ENCODE results near the gene NTN4.
"Not testable (repeated sequence)": the region's sequence is repeated elsewhere in the genome, so short reads cannot be mapped to it uniquely, and the experiment has no call there.

The NTN4 gene

DNA sequence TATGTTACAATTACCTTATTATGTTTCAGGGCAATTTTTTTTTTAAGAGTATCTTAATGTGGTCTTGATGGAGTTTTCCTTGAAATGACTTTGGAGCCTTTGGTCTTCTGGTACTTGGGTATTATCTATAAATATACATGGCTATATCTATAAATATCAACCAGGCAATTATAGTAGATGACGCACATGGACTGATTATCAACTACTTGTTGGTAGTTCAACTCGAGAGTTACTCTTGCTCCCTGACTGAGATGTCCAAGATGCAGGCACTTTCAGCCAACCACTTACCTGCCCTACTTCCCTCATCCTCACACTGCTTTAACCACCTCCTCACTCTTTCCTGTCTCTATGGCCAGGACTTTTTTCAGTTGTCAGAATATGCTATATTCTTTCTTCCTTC lies 85.4 kb downstream of the NTN4 start:
- no peak for DNase-seq

DNA sequence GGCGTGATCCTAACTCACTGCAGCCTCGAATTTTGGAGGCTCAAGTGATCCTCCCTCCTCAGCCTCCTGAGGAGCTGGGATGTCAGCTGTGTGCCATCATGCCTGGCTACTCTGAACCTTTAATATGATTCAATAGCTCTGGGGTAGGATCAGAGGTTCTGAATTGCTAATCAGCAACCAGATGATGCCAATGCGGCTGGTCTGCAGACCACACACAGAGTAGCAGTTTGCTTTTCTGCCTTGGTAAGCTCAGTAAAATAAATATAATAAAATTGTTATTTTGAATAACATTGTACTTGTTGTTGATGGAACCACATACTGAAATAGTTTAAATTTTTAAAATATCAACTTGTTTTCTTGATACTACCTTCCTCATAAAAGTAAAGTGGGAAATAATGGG lies 86.6 kb downstream of the NTN4 start:
- DNase-seq, result no peak

DNA sequence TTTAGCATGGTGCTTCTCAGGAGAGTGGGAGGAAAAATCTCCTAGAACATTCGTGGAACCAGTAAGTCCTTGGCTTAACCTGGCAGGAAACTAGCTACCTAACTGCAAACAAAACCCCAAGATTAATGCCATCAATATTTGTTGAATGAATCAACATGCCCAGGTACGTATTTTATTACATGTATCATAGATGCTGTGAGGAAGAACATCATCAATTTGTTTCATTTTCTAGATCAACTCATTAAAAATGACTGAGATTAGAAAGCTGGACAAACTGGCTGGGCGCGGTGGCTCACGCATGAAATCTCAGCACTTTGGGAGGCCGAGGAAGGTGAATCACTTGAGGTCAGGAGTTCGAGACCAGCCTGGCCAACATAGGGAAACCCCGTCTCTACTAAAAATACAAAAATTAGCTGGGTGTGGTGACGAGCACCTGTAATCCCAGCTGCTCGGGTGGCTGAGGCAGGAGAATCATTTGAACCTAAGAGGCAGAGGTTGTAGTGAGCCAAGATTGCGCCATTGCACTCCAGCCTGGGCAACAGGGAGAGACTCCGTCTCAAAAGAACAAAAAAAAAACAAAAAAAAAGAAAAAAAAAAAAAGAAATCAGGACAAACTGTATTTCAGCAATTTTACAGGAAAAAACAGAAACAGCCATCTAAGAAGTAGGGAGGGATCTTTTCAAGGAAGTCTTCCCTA lies 88.7 kb downstream of the NTN4 start:
- DNase-seq, result no peak

DNA sequence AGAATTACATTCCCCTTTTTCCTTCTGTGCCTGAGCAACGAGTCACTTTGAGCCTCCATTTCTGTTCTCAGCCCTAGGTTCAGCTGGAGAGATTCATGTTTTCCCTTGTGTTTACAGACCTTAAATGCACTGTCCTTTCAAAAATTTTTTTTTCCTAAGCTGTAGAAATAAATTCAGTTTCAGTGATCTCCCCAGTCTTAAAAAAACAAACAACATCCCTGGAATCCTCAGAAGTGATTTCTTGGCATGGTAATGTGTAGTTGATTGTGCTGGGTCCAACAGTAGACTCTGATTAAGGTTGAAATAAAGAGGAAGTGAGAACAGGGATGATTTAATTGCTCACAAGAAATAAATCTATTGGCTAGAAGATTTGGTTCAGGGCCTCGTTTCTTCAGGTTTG lies 89.3 kb downstream of the NTN4 start:
- no peak for DNase-seq

DNA sequence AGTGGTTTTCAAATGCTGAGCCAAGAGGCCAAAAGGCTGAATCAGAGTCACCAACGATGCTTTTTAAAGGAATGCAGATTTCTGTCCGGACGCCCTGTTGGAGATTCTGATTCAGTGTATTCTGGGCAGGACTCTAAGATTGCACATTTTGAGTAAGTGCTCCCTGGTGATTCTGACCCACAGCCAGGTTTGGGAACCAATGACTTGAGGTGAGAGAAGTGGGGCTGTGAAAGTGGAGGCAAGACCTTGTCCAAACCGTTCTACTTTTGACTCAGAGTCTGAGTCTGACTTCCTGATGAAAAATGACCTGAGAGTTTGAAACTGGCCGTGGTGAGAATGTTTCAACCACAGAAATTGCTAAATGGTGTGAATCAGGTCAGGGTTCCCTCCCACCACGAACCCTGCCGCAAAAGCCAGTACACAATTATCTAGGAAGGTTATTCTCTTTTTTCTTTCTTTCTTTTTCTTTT lies 90.2 kb downstream of the NTN4 start:
- no peak for DNase-seq

DNA sequence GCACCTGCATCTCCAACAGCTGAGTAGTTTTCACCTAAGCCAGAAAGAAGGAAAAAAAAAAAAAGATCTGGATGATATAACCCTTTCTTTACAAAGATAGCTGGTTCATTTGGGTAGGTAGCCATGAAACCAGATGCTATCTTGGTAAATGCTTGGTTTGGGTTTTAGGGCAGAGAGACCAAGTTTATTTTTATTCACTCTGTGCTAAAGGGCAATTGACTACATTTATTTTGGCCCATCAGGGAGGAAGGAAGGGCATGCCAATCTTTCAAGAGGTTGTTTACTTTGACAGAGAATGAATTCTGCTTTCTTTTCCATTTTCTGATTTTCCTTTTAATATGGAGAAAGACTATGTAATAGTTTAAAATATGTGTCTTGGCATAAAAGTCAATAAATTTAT lies 91.0 kb downstream of the NTN4 start:
- no peak for DNase-seq

DNA sequence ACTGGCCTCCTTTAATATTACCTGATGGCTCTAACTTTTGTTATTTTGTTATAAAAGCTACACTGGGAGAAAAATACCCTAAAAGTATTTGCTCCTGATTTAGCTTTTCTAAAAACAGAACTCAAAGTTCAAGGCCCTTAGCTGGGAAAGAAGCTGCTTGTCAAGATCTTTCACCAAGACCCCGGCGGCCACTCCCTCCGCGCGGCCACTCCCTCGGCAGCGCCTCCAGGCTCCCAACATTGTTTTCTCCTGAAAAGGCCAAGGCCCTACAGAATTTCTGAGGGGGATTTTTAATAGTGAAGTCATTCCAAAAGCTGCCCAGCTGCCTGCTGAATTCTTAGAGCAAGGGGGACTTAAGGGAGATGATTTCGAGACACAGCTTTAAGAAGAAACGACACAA lies 96.4 kb downstream of the NTN4 start:
- no peak for DNase-seq

DNA sequence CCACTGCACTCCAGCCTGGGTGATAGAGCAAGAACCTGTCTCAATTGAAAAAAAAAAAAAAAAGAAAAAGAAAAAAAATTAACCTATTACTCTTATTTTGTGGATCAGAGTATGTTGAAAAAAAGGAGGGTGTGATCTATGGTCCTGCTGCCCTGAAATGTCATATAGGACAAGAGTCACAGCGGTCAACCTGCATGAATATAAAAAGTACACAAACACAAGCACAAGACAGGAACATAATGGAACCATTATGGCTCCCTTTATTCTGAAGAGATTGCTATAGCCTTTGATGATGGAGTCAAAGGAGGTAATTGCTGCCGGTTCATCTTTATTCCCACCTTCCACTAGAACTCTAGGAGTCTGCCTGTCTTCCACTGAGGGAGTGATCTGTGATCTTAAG lies 96.9 kb downstream of the NTN4 start:
- no peak for DNase-seq

DNA sequence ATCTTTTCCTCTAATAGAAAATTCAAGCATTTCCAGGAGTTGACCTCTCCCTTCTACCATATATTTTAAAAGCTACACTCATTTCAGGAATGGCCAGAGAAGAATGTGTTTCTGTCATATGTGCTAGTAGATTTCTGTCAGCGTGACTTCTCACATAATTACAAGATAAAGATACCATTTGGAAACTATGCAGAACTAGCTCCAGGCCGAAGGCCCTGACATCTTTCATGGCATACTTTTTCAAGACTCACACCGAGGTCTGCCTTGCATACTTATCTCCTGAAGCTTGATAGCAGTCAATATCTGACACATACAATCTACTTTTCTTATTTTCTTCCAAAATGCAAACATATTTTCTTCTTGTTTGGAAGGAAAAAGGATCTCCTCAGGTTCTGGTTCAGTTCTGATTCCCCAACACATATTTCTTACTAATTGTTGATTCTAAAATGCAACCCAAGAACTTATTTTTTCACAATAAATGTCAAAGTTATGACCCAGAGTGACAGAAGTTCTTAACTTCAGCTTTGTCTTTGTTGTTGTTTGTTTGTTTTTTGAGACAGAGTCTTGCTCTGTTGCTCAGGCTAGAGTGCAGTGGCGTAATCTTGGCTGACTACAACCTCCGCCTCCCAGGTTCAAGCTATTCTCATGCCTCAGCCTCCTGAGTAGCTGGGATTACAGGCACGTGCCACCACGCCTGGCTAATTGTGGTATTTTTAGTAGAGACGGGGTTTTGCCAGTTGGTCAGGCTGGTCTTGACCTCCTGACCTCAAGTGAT lies 99.5 kb downstream of the NTN4 start:
- DNase-seq, result no peak

DNA sequence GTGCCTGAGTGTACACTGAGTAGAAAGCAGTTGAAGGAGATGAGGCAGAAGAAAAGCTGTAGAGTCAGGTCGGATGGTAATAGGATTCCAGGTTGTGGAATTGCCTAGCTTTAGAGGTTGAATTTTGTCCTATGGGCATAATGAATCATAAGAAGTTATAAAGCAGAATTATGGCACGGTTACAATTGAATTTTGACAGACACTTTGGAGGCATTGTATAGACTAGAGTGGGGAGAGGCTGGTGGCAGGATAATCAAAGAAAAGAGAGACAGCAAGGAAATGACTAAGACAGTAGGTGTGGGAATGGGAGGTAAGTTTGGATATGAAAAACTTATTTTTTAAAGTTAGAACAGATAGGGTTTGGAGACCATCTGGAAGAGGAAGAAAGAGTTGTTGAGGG lies 102.6 kb downstream of the NTN4 start:
- no peak for DNase-seq

DNA sequence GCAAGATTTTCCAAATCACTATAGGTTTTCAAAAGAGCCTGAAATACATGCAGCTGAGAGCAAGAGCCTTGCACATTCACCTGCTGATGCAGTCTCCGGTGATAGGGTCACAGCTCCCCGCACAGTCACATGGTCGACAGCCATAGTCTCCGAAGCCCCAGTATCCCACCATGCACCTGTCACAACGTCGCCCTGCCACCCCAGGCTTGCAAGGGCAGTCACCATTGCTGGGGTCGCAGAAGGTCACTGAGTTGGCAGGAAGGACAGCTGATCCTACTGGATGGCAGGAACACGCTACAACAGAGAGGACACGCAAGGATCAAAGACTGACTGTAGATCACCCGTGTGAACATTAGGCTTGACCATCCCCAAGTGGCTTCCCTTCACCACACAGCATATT lies 107.1 kb downstream of the NTN4 start:
- no peak for DNase-seq

DNA sequence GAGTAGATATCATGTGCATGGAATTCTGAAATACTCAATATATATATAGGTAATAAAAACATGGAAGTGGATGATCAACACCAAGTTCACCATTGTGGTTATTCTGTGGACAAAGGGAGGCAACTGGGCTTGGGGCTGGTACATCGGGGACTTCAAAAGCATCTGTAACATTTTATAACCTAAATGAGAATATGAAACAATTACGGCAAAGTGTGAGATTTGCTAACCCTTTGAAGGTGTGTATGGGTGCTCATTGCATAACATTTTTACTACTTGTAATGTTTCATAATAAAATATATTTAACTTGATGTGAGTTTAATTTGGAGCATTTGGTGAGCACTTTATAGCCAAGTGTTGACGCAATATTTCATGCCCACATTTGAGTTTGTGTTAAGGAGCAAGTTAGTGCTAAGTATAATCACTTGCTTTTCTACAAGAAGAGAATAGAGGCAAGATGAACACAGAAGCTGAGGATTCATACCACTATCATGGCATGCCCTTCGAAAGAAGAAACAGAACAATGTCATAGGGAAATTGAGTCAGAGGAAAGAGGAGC lies 109.3 kb downstream of the NTN4 start:
- DNase-seq, result no peak

DNA sequence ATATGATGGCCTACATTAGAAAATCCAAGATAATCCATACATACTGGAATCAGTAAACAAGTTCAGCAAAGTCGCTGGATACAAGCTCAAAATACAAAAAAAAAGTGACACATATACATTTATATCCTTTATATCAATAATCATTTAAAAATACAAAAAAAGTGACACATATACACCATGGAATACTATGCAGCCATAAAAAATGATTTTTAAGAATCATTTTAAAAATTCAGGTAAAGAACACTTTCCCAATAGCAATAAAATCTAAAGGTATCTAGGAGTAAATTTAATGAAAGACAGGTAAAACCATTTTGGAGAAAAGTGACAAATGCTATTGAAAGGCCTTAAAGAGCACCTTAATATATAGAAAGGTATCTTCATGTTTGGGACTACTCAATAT lies 111.9 kb downstream of the NTN4 start:
- DNase-seq, result no peak

DNA sequence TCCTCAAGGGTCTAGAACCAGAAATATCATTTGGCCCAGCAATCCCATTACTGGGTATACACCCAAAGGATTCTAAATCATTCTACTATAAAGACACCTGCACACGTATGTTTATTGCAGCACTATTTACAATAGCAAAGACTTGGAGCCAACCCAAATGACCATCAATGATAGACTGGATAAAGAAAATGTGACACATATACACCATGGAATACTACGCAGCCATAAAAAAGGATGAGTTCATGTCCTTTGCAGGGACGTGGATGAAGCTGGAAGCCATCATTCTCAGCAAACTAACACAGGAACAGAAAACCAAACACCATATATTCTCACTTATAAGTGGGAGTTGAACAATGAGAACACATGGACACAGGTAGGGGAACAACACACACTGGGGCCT lies 112.8 kb downstream of the NTN4 start:
- not testable (repeated sequence) for DNase-seq

DNA sequence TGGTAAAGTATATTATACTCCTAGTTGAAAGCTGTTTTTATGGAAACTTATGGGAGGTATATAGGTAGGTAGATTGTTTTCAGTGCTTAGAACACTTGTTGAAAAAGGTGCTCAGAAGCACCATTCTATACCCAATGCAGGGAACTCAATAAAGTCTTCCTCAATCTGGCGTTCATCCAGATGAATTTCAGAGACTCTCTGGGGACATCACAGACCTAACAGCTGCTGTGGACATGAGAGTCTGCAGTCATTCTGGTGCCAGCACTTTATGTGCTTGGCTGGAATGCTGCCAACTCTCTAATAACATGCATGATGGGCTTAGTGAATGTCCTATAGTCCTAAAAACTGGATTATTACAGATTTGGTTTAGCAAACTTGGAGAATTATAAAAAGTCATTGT lies 115.9 kb downstream of the NTN4 start:
- DNase-seq, result peak; percentile 90 to 97

DNA sequence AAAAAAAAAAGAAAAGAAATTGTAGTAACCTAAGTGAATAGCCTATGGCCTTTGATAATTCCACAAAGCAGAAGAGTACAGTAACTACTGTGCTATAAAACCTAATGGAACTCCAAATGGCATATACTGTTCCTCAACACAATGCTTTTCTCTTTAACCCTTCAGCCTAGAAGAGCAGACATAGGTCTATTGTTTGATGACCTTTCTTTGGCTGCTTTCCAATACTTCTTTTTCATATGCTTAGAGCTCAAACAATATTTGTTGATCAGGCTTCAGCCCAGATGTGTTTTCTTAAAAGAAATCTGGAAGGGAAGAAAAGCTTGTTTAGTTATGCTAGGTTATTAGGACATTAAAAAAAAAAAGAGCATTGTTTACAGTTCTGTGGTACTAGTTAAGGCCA lies 116.4 kb downstream of the NTN4 start:
- DNase-seq, result peak; percentile 20 to 67

DNA sequence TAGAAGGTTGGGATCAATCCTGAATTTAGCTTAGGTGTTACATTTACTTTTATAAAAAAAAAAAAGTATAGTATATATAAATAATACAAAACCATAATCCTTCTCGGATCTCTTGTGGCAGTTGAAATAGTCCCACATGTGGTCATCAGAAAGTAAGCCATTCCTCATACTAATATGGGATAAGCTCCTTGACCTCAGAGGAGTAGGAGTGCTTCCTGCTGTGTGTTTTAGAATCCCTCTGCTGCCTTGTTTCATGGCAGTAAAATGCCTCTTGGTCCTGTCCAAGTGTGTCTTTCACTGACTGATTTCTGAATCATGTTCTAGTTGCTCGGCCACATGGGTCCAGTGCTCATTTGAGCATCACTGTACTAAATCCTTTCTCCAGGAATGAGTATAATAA lies 117.0 kb downstream of the NTN4 start:
- no peak for DNase-seq

DNA sequence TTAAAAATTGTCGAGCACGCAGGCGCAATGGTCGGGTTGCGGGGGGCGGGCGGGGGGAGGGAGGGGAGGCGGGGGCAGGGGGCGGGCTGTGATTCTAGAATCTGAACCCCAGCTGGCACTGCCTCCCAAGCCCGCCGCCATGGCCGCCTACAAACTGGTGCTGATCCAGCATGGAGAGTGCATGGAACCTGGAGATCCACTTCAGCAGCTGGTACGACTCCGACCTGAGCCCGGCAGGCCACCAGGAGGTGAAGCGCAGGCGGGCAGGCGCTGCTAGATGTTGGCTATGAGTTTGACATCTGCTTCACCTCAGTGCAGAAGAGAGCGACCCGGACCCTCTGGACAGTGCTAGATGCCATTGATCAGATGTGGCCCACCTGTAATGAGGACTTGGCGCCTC lies 118.4 kb downstream of the NTN4 start:
- DNase-seq, result no peak

DNA sequence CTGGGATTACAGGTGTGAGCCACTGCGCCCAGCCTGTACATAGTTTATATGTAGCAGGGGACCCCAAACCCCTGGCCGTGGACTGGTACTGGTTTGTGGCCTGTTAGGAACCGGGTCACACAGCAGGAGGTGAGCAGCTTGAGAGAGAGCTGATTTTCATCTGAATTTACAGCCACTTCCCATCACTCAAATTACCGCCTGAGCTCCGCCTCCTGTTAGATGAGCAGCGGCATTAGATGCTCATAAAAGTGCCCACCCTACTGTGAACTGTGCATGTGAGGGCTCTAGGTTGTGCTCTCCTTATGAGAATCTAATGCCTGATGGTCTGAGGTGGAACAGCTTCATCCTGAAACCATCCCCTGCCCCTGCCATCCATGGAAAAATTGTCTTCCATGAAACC lies 119.3 kb downstream of the NTN4 start:
- DNase-seq, result no peak

DNA sequence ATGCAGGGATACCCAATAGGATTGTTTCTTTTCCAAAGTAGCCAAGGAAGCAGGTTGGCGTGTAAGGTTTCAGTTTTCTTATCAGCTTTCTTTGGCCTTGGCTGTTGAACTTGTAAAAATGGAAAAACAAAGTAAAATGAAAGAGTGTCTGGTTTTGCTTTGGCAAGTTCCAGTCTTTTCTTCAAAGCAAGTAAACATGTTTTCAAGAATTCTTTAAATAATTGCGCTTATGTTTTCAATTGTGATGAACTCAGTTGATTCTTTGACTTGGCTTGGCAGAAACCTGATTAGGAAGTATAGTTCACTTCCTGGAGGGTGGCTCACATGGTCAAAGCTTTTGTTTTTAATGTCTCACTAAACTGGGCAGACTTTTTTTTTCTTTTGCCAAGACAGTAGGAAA lies 127.0 kb downstream of the NTN4 start:
- DNase-seq, result no peak

DNA sequence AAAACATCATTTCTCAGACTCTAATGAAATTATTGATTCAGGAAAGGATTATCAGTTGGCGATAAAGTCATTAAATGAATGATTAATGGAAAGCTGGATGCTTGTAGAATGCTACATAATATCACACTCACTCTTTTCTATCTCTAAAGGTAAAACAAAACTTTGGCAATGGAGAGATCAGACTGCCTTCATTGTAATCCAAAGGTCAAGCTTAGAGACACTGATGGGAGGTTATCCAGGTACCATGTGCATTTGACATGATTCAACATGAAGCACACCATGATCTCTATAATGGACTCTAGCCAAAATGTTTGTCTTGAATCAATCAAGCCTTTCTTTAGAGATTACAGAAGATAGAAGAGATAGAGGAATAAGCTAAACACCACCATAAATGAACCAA lies 129.2 kb downstream of the NTN4 start:
- no peak for DNase-seq

DNA sequence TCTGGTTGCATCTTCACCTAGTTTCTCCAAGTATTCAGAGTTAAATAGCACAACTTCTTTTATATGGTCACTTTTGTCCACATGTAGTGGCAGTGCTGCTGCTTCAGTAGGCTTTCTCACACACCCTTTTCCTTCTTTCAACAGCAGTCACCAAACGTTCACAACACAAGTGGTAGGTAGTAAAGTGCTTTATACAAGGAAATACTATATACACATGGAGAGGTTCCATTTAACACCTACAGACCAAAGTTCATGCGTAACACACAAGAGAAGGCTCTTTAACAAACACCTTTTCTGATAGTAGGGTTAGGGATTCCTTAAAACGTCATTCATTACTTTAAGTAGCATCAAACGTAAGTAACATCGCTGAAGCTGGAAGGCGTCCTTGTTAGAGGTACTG lies 132.2 kb downstream of the NTN4 start:
- DNase-seq, result no peak

DNA sequence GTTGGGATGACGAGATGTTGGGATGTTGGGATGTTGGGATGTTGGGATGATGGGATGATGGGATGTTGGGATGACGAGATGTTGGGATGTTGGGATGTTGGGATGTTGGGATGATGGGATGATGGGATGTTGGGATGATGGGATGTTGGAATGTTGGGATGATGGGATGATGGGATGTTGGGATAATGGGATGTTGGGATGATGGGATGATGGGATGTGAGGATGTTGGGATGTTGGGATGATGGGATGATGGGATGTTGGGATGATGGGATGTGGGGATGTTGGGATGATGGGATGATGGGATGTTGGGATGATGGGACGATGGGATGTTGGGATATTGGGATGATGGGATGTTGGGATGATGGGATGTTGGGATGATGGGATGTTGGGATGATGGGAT lies 135.9 kb downstream of the NTN4 start:
- DNase-seq, result not testable (repeated sequence)

DNA sequence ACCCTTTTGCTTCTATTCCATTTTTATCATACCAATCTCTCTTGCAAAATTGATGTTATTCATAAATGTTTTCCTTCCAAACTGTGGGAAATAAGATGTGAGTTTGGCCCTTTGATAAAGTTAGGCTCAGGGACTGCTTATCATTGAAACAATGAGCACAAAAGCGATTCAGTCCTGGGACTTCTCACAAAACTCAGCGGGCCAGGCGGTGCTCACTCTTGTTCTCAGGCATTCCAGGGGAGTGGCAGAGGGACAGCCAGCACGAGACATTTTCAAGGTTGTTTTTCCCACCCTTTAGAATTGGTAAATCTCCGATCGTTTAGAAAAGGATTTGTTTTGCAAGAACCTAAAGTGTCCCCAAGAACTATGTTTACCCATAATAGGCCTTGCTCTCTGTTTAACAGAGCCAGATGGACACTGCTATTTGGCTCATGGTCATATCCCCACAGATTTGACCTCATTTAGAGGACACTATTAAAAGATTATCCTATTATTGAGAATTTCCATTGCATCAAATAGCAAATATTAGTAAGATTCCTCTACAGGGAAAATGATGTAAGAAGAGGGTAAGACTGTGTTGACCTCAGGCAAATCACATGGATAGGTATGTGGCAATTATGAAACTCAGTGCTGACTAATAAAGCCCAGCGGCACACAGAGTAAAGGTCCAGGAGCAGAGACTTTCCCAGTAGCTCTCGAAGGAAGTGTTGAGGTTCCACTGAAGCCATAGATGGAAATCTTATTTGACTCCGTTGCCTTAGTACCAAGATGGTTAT lies 136.6 kb downstream of the NTN4 start:
- DNase-seq, result no peak
